HG03378 (cell line): ENCODE measurements around the gene SKIDA1.

Source experiments
- ATAC-seq: cut with Tn5 transposase; IDR thresholded peaks from one replicate; pipeline ENCODE4 v1.9.1; 2021; ENCODE audit warnings: mild to moderate bottlenecking, moderate library complexity; ENCODE audit not compliant: unreplicated experiment

Gene SKIDA1

DNA sequence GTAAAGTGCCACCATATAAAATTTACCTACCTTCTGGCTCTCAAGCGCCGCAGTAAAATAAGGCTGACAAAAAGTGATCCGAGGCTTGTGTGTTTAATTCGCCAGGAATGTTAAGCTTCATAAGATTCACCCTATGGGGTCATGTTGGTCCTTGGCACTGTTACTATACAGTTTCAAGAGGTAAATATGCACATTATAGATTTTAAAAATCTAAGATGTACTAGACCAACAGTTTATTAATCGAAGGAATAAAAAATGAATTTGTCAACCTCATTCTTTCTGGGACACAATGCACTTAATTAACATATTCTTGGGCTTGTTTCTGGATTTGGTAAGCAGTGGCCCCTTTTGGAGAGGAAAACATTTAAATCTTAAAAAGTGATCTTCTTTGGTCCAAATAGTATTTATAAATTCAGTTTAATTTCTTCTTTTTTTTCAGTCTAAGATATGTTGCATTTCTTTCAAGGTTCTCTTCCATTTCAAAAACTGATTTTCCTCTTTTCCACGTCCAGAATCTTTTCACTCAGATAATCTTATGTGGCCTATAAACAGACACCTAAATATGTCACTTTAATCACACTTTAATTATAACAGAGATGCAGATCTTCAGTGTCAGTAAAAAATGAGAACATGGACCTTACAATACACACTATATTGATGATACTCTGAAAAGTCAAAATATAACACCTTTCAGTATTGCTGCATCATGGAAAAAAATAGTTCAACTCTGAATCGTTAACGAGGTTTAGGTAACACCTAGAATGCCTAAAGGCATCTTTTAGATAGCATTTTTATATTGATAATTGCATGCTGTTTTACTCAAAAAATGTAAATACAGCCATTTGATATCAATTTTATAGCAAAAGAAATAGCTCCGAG lies 3.8 kb upstream of the SKIDA1 start:
- ATAC-seq, result no peak

DNA sequence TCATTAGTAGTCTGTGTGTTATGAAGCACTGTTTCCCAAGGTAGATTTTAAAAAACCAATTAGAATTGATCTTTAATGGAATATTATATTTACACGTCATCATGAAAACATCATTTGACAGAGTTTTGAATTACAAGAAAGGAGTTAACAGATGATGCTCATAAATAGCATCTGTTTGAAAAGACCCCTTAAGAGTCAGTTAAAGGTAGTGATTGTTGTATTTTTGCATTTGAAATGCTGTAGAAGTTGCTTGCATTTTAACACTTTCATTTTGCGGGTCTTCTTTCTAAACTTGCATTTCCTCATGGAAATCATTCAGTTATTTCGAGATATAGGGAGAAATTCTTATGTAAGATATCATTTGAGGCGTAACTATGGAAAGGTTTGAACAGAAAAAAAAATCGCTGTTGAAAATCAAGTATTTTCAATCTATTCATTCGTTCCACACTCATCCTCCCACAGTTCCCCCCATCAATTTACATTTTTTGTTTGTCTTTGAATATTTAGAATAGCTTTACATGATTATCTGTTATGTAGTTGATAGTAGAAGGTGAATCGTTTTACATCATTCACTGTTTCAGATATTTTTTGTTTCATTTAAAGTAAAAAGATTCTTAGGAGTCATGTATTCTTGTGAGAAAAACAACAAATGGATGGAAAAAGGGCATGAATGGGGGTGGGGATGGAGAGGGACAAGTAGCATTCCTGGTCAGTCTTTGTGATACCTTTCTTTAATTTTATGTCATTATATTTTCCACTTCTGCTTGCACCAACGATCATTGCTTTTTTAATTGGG lies 3.0 kb upstream of the SKIDA1 start:
- no peak for ATAC-seq

DNA sequence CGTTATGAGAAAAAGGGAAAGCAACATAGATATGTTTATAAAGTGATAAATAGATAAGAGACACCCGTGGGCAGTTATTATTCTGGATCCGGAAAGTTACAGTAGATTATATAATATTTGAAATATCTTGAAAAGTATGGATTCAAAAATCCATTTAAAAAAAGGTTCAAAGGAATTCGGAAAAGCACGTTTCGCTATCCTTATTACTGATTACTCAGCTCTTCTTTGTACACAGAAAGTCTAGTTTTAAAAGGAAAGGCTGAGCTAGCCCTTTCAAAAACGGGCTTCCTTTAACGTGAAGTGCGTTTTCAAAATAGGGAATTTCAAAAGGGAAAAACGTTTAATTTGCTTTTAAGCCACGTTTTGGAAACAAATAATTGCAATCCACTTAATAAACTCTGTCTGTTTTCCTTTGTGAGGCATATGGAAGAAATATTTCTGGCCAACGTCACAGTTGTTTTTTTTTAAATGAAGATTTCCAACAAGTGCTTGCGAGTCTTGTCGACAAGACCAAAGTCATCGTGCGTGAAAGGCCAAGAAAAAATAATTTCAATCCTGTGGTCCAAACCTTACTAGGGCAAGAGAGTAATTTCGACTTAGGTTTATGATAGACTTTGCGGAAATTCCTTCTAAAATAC lies 2.2 kb upstream of the SKIDA1 start:
- no peak for ATAC-seq

DNA sequence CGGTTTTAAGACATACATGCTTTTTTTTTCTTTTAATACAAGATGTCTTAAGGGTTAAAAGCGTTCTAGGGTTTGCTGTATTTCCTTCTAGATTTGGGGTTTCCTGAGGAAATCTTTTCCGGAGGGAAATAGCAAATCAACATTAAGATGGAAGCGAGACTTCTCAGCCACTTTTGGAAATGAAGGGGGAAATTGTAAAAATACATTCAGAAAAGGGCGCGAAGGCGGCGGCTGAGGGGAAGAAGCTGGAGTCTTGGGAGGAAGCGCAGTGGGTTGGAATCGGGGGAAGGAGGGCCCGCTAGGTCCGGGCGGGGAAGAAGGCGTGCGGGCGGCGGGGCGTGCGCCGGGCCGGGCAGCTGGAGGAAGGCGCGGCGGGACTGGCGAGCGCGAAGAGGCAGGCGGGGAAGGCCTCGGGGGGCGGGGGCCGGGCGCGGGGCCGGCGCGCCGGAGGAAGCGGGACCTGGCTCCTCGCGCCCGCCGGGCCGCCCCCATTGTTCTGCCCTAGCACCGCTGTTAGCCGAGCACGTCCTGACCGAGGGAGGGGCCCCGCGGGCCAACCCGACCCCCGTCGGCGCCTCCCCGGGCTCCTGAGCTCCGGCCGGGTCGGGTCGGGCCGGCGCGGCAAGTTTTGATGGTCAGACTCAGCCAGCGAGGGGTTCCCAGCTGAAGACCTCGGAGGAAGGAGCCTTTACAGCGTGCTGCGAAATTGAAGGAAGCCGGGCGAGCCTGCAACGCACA lies 1.5 kb upstream of the SKIDA1 start:
- ATAC-seq, result no peak

DNA sequence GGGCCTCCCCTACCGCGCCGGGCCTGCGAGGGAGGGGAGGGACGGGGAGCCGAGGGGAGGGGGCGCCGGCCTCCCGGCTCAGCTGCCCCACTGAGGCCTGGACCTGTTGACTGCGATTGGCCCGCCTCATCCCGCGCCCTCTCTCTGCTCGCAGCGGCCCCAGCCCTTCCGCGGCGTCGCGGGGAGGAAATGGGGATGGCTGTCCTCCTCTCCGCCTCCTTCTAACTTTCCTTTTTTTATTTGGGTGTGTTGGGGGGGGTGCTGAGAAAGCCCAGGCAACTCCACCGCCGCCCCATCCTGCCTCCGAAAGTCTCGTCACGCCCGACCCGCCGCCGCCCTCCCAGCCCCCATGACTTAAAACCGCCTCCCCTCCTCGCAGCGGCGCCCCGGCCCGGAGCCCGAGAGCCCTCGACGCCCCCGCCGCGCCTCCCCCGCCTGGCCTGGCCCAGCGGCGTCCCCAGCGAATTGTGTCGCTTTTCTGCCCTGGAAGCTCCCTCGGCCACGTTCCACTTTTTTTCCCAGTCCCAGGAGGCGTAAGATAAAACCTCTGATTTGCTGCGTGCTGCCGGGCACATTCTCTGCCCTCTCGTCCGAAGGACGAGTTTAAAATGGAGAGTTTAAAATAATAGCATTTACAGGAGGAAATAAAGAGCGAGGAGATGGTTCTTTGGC lies 842 bp upstream of the SKIDA1 start:
- ATAC-seq, result no peak

DNA sequence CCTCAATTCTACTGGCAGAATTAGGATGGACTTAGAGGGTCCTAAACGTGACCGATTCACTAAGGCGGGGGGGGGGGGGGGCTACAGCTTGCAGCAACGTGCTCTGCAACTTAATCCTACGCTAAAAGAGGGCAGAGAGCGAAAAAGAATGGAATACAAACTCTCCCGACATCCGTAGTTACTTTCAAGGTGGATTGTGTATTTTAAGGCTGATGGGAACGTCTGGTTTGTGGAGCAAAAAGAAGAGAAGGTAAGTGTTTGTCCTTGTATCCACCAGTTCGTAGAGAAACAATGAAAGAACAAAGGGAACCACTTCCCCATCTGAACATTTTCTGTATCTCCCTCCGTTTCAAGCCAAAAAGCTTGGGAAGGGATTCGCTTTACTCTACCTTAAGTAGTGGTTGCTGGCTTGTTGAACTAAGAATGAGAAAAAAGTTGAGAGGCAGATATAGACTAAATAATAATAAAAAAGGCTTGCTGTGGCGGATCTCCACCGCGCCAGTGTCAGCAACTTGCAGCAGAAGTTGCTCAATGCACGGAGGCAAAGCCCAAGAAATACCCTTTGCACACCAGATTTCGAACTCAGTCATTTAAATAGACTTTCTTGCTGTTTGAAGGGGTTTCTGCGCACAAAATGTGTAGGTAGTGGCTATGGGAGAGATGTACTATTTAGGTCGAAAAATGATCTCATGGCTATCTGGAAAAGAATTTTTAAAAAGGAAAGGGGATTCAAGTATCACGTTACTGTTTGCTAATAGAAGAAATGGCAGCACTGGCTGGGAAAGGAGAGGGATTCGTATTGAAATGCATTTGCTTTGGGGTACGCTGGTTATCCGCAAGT lies 736 bp downstream of the SKIDA1 start:
- no peak for ATAC-seq

DNA sequence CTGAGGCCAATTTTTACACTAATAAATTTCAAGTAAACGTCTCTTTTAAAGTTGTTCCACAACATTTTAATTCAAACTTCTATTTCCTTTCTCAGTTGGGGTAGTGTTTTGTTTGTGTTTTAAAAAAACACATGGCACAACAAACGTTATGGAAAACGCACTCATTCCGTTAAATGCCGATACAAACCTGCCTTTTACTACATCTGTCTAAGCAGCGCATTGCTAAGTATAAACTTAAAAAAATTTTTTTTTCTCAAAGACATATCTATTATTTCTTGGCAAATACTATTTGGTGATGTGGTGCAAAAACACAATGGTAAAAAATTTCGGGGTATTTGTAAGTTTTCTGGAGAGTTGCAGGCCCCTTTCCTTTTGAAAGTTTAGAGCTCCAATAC lies 1.4 kb downstream of the SKIDA1 start:
- no peak for ATAC-seq

DNA sequence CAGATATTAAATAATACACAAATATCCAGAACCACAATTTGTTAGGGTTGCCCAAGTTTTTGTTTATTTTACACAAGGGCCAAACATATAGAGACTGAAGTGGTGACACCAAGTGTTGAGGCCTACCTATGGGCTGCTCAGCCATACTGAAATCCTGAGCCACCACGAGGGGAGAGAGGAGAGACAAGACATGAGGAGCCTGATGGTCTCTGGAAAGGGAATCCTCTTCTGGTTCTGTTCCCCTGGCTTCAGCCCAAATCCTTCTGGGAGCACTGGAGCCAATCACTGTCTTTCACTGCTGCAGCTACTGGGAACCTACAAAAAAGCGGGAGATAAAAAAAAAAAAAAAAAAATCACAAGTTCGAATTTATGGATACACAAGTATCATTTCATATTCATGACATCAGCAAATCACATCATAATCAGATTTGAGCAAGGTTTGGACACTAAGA lies 1.9 kb downstream of the SKIDA1 start:
- no peak for ATAC-seq

DNA sequence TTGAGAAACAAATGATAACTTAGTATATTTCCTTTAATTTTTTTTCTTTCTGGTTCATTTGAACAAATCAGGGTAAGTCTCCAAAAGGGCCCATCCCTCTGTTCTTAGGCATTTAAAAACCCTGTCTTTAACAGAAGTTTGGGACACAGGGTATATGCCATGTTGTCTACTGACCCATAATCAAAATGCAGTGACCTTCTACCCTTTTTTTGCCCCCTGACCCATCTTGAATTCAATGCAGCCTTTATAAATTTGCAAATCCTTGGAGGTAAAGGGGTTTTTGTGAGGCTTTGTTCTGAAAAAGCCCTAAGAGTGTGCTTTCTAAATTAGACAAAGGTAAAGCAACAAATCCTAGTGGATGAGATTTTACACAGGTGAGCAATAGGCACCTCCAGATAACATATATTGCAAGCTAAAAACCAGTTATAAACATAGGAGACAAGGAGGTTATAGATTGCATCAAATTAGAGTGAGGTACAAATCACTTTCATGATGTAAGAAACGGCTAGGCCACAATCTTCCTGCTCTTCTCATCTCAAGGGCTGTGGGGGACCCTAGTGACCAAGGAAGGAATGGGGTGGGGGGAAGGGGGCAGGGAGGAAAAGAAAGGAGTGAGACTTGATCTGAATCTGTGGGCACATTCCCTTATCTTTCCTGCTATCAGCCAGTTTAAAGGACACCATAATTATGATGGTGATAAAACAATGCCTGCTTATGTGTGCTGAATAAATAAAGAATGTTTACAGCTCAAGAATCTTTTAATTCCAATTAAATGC lies 2.7 kb downstream of the SKIDA1 start:
- ATAC-seq, result no peak

DNA sequence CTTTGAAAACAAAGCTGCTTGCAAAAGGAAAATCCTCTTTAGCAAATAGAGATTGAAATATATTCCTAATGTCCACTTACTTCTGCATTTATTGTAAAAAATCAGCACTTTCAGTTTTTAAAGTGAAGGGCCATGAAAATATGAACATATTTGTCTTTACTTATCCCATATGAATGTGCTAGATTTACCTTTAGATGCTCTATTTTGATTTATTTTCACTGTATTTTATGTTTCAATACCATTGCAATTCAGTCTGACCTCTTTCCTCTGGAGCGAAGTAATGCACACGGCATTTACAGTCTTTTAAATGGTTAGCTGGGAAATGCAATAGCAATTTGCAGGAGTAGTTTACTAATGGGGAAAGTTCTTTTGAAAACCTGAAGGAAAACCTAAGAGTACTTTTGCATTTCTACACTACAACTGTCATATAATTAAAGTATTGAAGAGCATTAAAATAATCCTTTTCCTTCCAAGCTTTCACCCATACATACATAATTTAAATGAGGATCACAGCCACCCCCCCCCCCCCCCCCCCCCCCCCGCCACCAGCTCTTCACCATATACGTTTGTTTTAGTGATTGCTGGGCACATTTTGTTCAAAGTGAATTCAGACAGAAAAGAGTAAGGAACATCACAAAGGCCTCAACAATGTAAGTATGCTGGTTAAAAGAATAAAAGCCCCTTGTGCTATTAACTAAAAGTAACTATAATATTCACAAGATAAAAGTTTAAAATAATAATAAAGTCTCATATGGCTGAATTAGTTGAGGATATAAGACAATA lies 3.5 kb downstream of the SKIDA1 start:
- no peak for ATAC-seq

DNA sequence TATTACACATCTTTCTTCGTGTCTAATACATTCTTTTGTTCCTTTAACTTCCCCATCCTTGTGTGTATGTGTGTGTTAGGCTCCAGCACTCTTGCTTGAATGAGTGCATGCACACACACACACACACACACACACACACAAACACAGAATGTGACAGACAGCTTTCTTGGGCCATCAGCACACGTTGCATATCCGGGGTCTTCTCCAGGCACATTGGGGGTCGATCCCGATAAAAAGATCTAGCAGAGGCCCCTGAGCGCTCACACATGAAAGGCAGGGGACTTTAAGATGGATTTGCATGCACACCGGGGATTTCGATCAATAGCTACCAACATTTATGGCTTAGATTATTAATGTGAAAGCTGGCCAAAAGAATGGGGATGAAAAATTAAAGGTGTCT lies 4.5 kb downstream of the SKIDA1 start:
- no peak for ATAC-seq

DNA sequence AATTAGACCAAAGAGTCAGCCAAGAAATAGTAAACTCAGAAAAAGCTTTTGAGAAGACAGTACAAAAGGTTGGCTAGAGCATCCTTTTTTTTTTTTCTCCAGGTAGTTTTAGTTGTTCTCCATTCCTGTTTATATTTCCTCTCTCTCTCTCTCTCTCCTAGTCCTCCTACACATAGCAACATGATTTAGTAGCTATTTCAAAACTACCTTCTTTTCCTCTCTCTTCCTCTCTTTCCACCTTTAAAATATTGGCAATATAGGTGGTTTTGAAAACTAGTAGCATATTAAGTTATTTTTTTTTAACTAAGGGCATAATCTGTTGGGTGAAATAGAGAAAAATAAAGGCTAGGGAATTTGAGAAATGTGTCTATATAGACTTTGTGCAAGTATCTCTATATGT lies 5.0 kb downstream of the SKIDA1 start:
- no peak for ATAC-seq

DNA sequence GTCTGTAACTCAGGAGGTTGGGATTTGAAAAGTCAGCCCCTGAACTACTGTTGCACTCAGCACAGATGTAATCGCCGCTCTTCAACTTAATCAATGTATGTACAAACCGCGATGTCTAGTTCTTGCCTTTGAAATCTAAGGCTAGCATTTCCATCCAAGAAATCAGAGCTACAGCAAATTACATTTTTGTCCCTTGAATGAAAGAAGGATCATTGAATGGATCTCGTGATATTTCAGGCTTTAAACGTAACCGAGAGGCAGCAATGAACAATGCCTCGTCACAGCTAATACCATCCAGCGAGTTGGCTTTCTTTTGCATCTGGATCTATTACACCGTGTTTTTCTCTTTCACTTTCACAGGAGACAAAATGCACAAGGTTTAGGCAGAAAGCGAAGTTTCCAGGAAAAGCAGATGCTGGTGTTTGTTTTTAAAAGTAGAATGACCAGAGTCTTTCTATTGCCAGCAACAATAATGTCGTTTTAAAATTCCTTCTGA lies 5.5 kb downstream of the SKIDA1 start:
- ATAC-seq, result peak; percentile 40

DNA sequence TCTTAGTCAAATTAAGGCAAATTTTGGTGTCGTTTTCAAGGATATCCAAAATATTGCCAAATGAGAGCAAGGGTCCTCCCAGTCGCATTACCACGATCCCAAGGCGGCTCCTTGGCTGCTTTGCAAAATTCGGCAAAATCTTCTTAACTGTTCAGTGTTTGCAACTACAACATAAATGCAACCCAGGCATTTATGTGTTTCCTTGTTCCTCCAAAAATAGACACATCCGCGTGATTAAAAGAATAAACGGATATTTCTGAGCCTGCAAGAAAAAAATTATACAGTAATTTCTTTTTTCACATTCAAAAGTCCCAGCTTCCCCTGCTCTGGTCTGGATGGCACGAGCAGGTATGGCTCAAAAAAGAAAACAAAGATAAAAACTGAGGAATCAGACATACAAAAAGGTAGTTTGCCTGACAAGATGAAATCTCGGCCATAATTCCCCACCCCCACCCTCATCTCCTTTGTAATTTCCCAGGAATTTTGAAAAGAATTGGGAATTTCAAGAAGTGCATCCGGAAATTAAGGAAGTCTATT lies 6.0 kb downstream of the SKIDA1 start:
- ATAC-seq, result no peak

DNA sequence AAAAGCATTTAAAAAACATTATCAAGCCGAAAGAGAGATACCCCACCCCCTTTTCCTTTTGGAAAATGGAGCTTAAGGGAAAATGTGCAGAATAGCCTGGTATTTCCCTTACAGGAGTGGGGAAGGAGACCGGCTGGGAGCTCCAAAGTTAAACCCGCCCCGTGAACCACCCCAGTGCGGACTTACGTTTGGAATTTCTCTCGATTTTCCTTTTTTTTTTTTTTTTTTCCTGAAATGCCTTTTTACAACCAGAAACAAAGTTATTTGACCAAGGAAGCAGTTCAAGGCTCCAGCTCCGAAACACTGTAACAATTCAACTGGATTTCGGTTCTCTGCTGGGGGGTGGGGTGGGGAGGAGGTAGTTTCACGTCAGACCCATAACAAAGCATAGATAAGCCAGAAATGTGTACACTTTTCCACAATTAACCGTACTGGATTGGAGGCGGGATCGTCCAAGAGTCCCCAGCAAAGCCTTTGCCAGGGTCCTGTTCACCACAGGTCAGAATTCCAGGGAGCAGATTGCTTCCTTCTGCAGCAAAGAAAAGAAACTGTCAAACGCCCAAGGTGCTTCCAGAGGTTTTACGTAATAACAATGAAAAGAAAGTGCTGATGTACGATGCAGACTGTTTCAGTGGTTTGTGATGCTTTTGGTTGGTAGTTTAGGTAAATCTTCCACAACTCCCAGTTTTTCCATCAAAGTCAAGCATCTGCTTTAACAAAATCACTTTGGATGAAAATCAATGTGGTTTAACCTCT lies 6.7 kb downstream of the SKIDA1 start:
- ATAC-seq, result no peak

DNA sequence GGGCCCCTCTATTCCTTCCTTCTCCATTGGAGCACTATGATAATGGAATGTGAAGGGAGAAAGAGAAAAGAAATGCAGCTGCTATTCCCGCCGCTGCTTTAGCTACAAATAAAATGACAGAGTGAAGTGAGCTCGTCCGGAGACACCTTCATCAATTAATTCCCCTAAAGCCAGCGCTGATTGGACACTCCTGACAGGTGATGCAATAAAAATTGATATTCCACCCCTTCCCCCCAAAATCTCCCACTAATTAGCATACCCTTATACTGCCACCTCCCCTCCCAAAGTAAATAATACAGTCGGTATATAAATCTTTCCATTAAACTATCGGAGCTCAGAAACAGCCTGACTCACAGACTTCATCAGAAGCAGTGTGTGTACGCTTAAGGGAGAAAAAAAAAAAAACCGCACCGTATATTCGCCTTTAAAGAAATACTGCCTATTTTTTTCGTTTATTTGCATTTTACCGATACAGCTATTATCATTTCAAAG lies 7.3 kb downstream of the SKIDA1 start:
- no peak for ATAC-seq
